ENCODE data around the gene PLXNA1.

DNA sequence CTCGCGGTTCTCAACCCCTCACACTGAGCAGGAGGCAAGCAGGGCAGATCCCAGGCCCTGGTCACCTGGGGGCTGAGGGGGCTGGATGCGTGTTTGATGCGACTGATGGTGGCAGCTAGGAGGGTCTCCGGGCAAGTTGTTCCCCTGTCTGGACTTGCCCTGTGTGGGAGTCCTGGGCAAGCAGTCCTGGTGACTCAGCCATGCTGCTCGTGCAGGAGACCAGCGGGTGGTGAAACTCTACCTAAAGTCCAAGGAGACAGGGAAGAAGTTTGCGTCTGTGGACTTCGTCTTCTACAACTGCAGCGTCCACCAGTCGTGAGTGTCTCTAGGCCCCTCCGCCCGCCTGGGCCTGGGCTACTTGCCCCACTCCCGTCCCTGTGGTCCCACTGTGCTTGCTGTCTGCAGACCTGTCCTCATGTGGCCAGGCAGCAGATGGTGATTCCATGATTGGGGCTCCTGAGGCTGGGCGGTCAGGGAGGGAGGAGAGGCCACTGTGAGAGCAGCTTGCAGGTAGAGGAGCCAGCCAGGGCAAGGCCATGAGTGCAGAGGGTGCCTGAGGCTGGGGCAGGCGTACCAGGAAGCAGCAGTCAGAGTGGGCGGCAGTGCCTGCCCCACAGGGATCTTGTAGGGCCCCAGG lies 23.1 kb downstream of the PLXNA1 start:
- TF ChIP-seq EZH2 (optimal IDR thresholded peaks at IDR 0.05; ENCODE audit: low read depth, low read length) (no peak), EZH2phosphoT487 (IDR thresholded peaks at IDR 0.05; ENCODE audit: low read length) (no peak)
- TF ChIP-seq, protein P1, sequence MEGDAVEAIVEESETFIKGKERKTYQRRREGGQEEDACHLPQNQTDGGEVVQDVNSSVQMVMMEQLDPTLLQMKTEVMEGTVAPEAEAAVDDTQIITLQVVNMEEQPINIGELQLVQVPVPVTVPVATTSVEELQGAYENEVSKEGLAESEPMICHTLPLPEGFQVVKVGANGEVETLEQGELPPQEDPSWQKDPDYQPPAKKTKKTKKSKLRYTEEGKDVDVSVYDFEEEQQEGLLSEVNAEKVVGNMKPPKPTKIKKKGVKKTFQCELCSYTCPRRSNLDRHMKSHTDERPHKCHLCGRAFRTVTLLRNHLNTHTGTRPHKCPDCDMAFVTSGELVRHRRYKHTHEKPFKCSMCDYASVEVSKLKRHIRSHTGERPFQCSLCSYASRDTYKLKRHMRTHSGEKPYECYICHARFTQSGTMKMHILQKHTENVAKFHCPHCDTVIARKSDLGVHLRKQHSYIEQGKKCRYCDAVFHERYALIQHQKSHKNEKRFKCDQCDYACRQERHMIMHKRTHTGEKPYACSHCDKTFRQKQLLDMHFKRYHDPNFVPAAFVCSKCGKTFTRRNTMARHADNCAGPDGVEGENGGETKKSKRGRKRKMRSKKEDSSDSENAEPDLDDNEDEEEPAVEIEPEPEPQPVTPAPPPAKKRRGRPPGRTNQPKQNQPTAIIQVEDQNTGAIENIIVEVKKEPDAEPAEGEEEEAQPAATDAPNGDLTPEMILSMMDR (IDR thresholded peaks at IDR 0.05; ENCODE audit: low read length) = no peak

All from MM.1S (cell line).